OCI-LY3 (cell line): Measurements from ENCODE around the gene KLHDC4.

ENCODE experiments used
- H2AFZ ChIP-seq: fragments of 200-600, 300-600 bp; shearing (Covaris generic); 2 replicates; pipeline ENCODE4 v1.6.0; 2014; ENCODE audit warnings: antibody characterized with exemption, low read depth, low read length
- H3K27ac ChIP-seq: fragments of 200-600, 300-600 bp; sonication (generic); 2 replicates; pipeline ENCODE4 v1.5.1; 2014; ENCODE audit warnings: mild to moderate bottlenecking, low read length, moderate library complexity, mixed read lengths
- H3K27me3 ChIP-seq: fragments of 200-600, 300-600 bp; sonication (generic); 2 replicates; pipeline ENCODE4 v1.6.1; 2014; ENCODE audit warnings: low read depth, low read length, mixed read lengths
- H3K36me3 ChIP-seq: fragments of 200-600, 300-600 bp; sonication (generic); replicated peaks from 2 replicates; pipeline ENCODE3; 2014; ENCODE audit warnings: low read depth, low read length, mixed read lengths
- H3K4me1 ChIP-seq: fragments of 300-600, 200-600 bp; sonication (generic); 2 replicates; pipeline ENCODE4 v1.6.1; 2014; ENCODE audit warnings: low read length, mixed read lengths
- H3K4me2 ChIP-seq: fragments of 200-600, 300-600 bp; sonication (generic); 2 replicates; pipeline ENCODE4 v1.6.1; 2014; ENCODE audit warnings: low read length, mixed read lengths
- H3K4me3 ChIP-seq: fragments of 300-600, 200-600 bp; sonication (generic); 2 replicates; pipeline ENCODE4 v1.5.1; 2014; ENCODE audit warnings: antibody characterized with exemption, mild to moderate bottlenecking, low read length, moderate library complexity
- H3K79me2 ChIP-seq: fragments of 300-600, 200-600 bp; shearing (Covaris generic); 2 replicates; pipeline ENCODE4 v1.6.1; 2014; ENCODE audit warnings: mild to moderate bottlenecking, low read length, mixed read lengths
- H3K9ac ChIP-seq: fragments of 300-600, 200-600 bp; shearing (Covaris generic); 2 replicates; pipeline ENCODE4 v1.6.0; 2014; ENCODE audit warnings: mild to moderate bottlenecking, low read length, moderate library complexity
- H3K9me3 ChIP-seq: fragments of 200-600, 300-600 bp; shearing (Covaris generic); 2 replicates; pipeline ENCODE4 v1.6.1; 2014; ENCODE audit warnings: low read length, mixed read lengths; ENCODE audit not compliant: insufficient read depth
- H4K20me1 ChIP-seq: fragments of 200-600, 300-600 bp; sonication (generic); 2 replicates; pipeline ENCODE4 v1.6.1; 2016; ENCODE audit warnings: low read length, mixed read lengths; ENCODE audit not compliant: insufficient read depth
- EZH2phosphoT487 ChIP-seq: fragments of 200-600 bp; shearing (Covaris generic); IDR thresholded peaks from 2 replicates; pipeline ENCODE4 v1.6.1; 2018; ENCODE audit warnings: antibody characterized with exemption, mixed run types, low read depth
- TF ChIP-seq, protein P1 (sequence below): fragments of 200-600, 300-600 bp; sonication (generic); IDR thresholded peaks from 2 replicates; pipeline ENCODE4 v1.5.1; 2014; ENCODE audit warnings: antibody characterized with exemption, low read length, low read depth

Gene KLHDC4

DNA sequence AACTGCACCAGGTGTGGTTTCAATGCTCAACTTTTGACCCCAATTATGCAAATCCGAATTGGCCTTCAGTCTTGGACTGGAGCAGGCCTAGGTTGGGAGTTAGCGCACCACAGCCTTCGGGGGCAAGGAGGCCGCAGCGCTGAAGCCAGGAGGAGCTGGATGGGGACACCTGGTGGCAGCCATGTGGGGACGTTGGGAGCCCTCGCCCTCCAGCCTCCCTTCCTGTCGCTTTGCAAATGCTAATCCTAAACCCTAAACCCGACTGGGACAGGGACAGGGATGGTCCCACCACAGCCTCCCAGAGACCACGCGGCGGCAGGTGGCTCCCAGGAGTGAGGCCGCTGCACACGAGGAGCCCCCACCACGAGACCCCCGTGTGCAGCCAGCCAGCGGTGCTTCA is 58.7 kb downstream of the KLHDC4 start:
- H2AFZ ChIP-seq: no peak overlapping the region
- H3K27ac ChIP-seq: no peak overlapping the region

DNA sequence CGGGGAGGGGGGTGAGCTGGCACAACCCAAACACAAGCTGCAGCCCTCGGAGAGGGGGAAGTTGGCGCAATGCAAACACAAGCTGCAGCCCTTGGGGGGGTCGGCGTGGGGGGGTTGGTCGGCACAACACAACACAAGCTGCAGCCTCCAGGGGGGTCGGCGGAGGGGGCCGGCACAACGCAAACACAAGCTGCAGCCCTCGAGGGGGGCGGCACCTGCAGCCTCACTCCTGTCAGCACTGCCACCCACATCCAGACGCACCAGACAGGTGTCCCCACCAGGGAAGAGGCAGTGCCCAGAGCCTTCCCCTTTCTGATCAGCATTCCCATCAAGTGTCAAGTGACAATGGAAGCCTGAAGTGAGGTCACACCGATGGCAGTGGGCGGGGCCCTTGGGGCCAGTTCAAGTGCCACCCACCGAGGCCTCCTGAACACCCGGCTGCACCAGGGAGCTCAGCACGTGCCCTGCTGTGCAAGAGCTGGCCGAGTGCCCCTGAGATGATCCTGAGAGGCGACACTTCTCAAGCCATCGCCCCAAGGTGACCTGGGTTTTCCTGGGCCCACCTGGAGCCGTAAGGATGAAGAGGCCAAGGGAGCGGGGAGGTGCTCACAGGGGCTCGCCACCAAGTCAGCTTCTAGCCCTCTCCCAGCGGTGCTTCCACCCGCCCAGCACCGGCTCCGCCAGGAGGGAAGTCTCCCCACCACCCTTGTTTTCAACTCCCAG is 59.3 kb downstream of the KLHDC4 start:
- Histone ChIP-seq H4K20me1 (no peaks in the 10 kb centered on the region), H3K27me3 (no peaks in the 10 kb centered on the region), H3K36me3 (peaks cover 40% of the 10 kb centered on the region), H3K79me2 (no peaks in the 10 kb centered on the region), H2AFZ (no peak overlapping the region), H3K4me3 (no peak overlapping the region), H3K9ac (no peak overlapping the region), H3K27ac (no peak overlapping the region), H3K4me1 (peaks cover 16% of the 10 kb centered on the region), H3K4me2 (no peak overlapping the region), H3K9me3 (peaks cover 13% of the 10 kb centered on the region; the same call in 1 of the 2 replicates)
- TF ChIP-seq, protein P1, sequence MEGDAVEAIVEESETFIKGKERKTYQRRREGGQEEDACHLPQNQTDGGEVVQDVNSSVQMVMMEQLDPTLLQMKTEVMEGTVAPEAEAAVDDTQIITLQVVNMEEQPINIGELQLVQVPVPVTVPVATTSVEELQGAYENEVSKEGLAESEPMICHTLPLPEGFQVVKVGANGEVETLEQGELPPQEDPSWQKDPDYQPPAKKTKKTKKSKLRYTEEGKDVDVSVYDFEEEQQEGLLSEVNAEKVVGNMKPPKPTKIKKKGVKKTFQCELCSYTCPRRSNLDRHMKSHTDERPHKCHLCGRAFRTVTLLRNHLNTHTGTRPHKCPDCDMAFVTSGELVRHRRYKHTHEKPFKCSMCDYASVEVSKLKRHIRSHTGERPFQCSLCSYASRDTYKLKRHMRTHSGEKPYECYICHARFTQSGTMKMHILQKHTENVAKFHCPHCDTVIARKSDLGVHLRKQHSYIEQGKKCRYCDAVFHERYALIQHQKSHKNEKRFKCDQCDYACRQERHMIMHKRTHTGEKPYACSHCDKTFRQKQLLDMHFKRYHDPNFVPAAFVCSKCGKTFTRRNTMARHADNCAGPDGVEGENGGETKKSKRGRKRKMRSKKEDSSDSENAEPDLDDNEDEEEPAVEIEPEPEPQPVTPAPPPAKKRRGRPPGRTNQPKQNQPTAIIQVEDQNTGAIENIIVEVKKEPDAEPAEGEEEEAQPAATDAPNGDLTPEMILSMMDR: no peak
- TF ChIP-seq EZH2phosphoT487: no peak

More for the DNA sequence above, 58.7 kb downstream of the KLHDC4 start:
- TF ChIP-seq EZH2phosphoT487: no peak
- TF ChIP-seq, protein P1: no peak
- peaks cover 7% of the 10 kb centered on the region; the same call in 1 of the 2 replicates for H3K9me3 ChIP-seq
- no peaks in the 10 kb centered on the region for H3K79me2 ChIP-seq
- no peak overlapping the region for H3K4me2 ChIP-seq
- H3K4me3 ChIP-seq: no peak overlapping the region
- H3K27me3 ChIP-seq: no peaks in the 10 kb centered on the region
- H3K9ac ChIP-seq: no peak overlapping the region
- H3K36me3 ChIP-seq: peaks cover 33% of the 10 kb centered on the region
- peaks cover 9% of the 10 kb centered on the region for H3K4me1 ChIP-seq
- H4K20me1 ChIP-seq: no peaks in the 10 kb centered on the region

- Histone ChIP-seq H3K27me3 (no peaks in the 10 kb centered on the region), H3K9ac (no peak overlapping the region), H3K36me3 (peaks cover 45% of the 10 kb centered on the region), H3K9me3 (peaks cover 16% of the 10 kb centered on the region; the same call in 1 of the 2 replicates), H3K4me1 (peaks cover 22% of the 10 kb centered on the region), H2AFZ (no peak overlapping the region), H3K27ac (no peak overlapping the region), H4K20me1 (no peaks in the 10 kb centered on the region), H3K79me2 (no peaks in the 10 kb centered on the region), H3K4me3 (no peak overlapping the region), H3K4me2 (no peak overlapping the region)
- no peak for TF ChIP-seq EZH2phosphoT487
- TF ChIP-seq, protein P1: no peak
Observed at GRCh38 chr16:87705771-87706277, 60.0 kb downstream of the KLHDC4 start.

DNA sequence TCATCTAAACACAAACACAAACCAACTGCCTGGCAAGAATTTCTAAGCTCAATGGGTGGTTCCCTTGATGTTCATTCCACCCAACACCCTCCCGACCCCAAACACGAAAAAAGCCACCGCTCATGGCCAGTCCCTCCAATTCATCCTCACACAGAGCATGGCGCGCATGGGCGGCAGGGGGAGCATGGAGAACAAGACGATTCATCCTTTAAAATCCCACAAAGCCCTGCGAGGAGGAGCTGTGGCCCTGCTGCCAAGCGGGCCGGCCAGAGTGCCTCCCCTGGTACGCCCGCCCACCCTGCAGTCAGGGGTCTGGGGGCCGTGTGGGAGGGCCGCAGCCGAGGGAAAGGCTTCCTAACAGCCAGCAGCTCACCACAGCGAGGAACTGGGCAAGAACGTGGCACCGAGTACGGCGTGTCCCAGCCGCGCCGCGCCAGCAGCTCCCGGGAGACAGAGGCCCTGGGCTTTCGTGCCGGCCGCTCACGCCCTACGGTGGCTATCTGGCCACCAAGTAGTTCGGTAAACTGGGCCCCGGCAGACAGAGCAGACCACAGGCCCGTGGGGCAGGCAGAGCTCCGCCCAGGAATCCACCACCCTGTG is 60.9 kb downstream of the KLHDC4 start:
- Histone ChIP-seq H3K27me3 (no peaks in the 10 kb centered on the region), H3K27ac (no peak overlapping the region), H3K4me2 (no peak overlapping the region), H3K9ac (no peak overlapping the region), H3K4me1 (peaks cover 32% of the 10 kb centered on the region), H3K9me3 (peaks cover 16% of the 10 kb centered on the region; the same call in 1 of the 2 replicates), H3K79me2 (no peaks in the 10 kb centered on the region), H2AFZ (no peak overlapping the region), H4K20me1 (no peaks in the 10 kb centered on the region), H3K36me3 (peaks cover 47% of the 10 kb centered on the region), H3K4me3 (no peak overlapping the region)
- TF ChIP-seq, protein P1: no peak
- no peak for TF ChIP-seq EZH2phosphoT487
